ENCODE measurements around the gene HCK.

HCK gene

DNA sequence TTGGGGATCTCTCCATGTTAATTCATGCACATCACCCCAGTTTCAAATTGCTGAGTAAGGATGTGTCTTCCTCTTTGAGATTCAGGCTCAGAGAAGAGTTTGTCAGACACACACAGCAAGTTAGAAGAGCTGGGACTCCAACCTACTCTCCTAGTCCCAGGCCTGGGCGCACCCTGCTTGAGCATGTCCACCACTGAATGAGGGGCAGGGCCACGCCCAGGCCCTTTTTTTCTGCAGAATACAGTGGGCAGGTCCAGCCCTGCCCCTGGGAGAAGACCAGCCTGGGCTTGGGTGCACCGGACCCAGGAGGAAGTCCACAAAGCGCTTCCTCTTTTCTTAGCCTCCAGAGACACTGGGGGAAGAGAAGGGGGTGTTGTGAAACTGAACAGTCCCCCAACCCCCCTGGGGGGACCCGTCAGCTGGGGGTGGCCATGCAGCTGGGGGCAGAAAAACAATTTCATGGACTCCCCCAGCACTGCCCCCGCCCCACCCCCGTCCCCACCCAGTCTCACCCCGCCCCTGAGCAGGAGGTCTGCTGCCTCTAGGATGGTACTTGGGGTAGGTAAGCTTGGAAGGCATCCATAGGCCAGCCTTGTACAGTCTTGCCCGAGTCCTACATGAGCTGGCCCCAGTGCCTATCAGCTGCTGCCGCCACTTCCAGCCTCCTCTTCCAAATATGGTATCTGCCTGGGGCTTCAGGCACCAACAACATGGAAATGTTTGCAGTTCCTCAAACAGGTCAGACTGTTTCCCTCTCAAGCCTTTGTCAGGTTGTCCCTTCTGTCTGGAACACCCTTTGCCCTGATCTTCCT is 11.7 kb upstream of the HCK start:
- H3K9ac ChIP-seq (ENCODE audit: low read length), result peak overlapping the region; percentile 67
- H3K9me3 ChIP-seq (ENCODE audit: insufficient read depth, low read length), result no peaks in the 10 kb centered on the region
- H3K79me2 ChIP-seq (ENCODE audit: insufficient read depth, low read length), result no peaks in the 10 kb centered on the region
- no peaks in the 10 kb centered on the region for H4K20me1 ChIP-seq (ENCODE audit: low read depth, low read length)
- no peaks in the 10 kb centered on the region for H3K27me3 ChIP-seq (ENCODE audit: low read length)
- H3K27ac ChIP-seq (ENCODE audit: low read depth, low read length), result peak overlapping the region; percentile 99
- peaks cover 84% of the 10 kb centered on the region for H3F3A ChIP-seq (ENCODE audit: insufficient read depth)
- H3K4me2 ChIP-seq (ENCODE audit: low read depth, low read length, poor library complexity, severe bottlenecking), result peak overlapping the region; percentile 81
- no peak overlapping the region for H2AFZ ChIP-seq (ENCODE audit: low read depth, low read length, severe bottlenecking)
- peak overlapping the region; percentile 53 for H3K4me3 ChIP-seq (ENCODE audit: insufficient read depth, low read length, poor library complexity, severe bottlenecking)
- no peaks in the 10 kb centered on the region for H3K36me3 ChIP-seq (ENCODE audit: low read length)
- H3K9me2 ChIP-seq (replicated peaks; ENCODE audit: insufficient read depth, low read length), result no peaks in the 10 kb centered on the region
- TF ChIP-seq CTCF (IDR thresholded peaks at IDR 0.05; ENCODE audit: insufficient read depth, low read length, poor library complexity, severe bottlenecking) (no peak), EZH2phosphoT487 (conservative IDR thresholded peaks at IDR 0.05; ENCODE audit: low read length) (no peak)

DNA sequence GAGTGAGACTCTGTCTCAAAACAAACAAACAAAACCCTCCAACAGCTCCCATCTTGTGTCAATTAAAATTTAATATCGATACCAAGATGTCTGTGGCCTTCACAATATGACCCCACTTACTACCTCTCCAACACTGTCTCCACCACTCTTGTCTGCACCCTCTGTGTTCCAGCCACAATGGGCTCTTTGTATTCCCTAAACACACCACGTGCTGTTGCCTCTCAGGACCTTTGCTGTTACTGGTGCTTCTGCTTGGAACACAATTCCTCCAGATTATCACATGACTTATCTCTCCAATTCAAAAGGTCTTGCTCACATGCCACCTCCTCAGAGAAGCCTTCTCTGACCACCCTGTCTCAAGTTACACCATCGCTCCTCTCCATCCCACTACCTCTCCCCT is 6.0 kb upstream of the HCK start:
- Histone ChIP-seq H2AFZ (ENCODE audit: low read depth, low read length, severe bottlenecking) (no peak overlapping the region), H3K79me2 (ENCODE audit: insufficient read depth, low read length) (no peaks in the 10 kb centered on the region), H3K4me2 (ENCODE audit: low read depth, low read length, poor library complexity, severe bottlenecking) (no peak overlapping the region), H3K9me2 (replicated peaks; ENCODE audit: insufficient read depth, low read length) (no peaks in the 10 kb centered on the region), H3K27me3 (ENCODE audit: low read length) (no peaks in the 10 kb centered on the region), H3K9ac (ENCODE audit: low read length) (no peak overlapping the region), H4K20me1 (ENCODE audit: low read depth, low read length) (no peaks in the 10 kb centered on the region), H3K27ac (ENCODE audit: low read depth, low read length) (no peak overlapping the region), H3K4me3 (ENCODE audit: insufficient read depth, low read length, poor library complexity, severe bottlenecking) (no peak overlapping the region), H3F3A (ENCODE audit: insufficient read depth) (peaks cover 44% of the 10 kb centered on the region), H3K36me3 (ENCODE audit: low read length) (no peaks in the 10 kb centered on the region), H3K9me3 (ENCODE audit: insufficient read depth, low read length) (no peaks in the 10 kb centered on the region)
- TF ChIP-seq CTCF (IDR thresholded peaks at IDR 0.05; ENCODE audit: insufficient read depth, low read length, poor library complexity, severe bottlenecking), result no peak
- TF ChIP-seq EZH2phosphoT487 (conservative IDR thresholded peaks at IDR 0.05; ENCODE audit: low read length), result no peak

DNA sequence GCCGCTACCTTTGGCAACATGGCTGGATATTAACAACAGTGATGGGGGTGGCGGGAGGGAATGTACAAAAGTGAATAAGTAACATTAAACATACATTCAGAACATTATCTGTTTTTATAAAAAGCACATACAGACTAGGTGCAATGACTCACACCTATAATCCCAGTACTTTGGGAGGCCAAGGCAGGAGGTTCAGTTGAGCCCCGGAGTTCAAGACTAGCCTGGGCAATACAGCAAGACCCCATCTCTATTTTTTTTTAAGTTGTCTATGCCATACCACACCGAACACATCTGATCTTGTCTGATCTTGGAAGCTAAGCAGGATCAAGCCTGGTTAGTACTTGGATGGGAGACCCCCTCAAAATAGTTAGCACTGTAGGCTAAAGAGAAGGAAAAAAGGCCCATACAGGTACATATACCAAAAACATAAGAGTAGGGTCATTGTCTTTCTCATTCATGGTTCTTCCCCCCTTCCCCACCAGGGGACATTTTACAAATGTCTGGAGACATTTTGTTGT is 1.7 kb upstream of the HCK start:
- Histone ChIP-seq H3K36me3 (ENCODE audit: low read length) (peaks cover 3% of the 10 kb centered on the region; the same call in 1 of the 2 replicates), H2AFZ (ENCODE audit: low read depth, low read length, severe bottlenecking) (no peak overlapping the region), H3K9me3 (ENCODE audit: insufficient read depth, low read length) (no peaks in the 10 kb centered on the region), H3K79me2 (ENCODE audit: insufficient read depth, low read length) (peaks cover 23% of the 10 kb centered on the region), H3K27me3 (ENCODE audit: low read length) (no peaks in the 10 kb centered on the region), H4K20me1 (ENCODE audit: low read depth, low read length) (no peaks in the 10 kb centered on the region), H3K9ac (ENCODE audit: low read length) (no peak overlapping the region), H3K9me2 (replicated peaks; ENCODE audit: insufficient read depth, low read length) (no peaks in the 10 kb centered on the region), H3K27ac (ENCODE audit: low read depth, low read length) (no peak overlapping the region), H3F3A (ENCODE audit: insufficient read depth) (peaks cover 18% of the 10 kb centered on the region), H3K4me3 (ENCODE audit: insufficient read depth, low read length, poor library complexity, severe bottlenecking) (no peak overlapping the region), H3K4me2 (ENCODE audit: low read depth, low read length, poor library complexity, severe bottlenecking) (no peak overlapping the region)
- no peak for TF ChIP-seq CTCF (IDR thresholded peaks at IDR 0.05; ENCODE audit: insufficient read depth, low read length, poor library complexity, severe bottlenecking)
- no peak for TF ChIP-seq EZH2phosphoT487 (conservative IDR thresholded peaks at IDR 0.05; ENCODE audit: low read length)
